ENCODE measurements around the gene OR2M2.

GRCh38 chr1:248143311-248143710 lies 31.3 kb upstream of the OR2M2 start:
- no peak for TF ChIP-seq CTCF (IDR thresholded peaks at IDR 0.05 in 2 of 3, conservative IDR thresholded peaks at IDR 0.05 in 1 of 3; ENCODE audit: borderline replicate concordance in 1 of 3, insufficient read depth in 1 of 3, low read depth in 2 of 3, low read length in 2 of 3)
- no peak for TF ChIP-seq RAD21 (IDR thresholded peaks at IDR 0.05; ENCODE audit: low read depth)
- TF ChIP-seq YY1 (IDR thresholded peaks at IDR 0.05; ENCODE audit: extremely low read depth, insufficient replicate concordance, low read depth, low read length): no peak
- no peak for TF ChIP-seq POLR2A (IDR thresholded peaks at IDR 0.05; ENCODE audit: borderline replicate concordance, extremely low read depth, insufficient read depth, insufficient read length)
- TF ChIP-seq, protein P1, sequence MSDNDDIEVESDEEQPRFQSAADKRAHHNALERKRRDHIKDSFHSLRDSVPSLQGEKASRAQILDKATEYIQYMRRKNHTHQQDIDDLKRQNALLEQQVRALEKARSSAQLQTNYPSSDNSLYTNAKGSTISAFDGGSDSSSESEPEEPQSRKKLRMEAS (IDR thresholded peaks at IDR 0.05): no peak
- no peak for TF ChIP-seq ATF3 (IDR thresholded peaks at IDR 0.05)
- no peak for TF ChIP-seq POLR2AphosphoS5 (IDR thresholded peaks at IDR 0.05; ENCODE audit: low read depth, low read length)
- no peak for TF ChIP-seq CBX3 (IDR thresholded peaks at IDR 0.05; ENCODE audit: low read depth)
- no peak for TF ChIP-seq EZH2 (IDR thresholded peaks at IDR 0.05)
- TF ChIP-seq, protein P2, sequence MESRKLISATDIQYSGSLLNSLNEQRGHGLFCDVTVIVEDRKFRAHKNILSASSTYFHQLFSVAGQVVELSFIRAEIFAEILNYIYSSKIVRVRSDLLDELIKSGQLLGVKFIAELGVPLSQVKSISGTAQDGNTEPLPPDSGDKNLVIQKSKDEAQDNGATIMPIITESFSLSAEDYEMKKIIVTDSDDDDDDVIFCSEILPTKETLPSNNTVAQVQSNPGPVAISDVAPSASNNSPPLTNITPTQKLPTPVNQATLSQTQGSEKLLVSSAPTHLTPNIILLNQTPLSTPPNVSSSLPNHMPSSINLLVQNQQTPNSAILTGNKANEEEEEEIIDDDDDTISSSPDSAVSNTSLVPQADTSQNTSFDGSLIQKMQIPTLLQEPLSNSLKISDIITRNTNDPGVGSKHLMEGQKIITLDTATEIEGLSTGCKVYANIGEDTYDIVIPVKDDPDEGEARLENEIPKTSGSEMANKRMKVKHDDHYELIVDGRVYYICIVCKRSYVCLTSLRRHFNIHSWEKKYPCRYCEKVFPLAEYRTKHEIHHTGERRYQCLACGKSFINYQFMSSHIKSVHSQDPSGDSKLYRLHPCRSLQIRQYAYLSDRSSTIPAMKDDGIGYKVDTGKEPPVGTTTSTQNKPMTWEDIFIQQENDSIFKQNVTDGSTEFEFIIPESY (IDR thresholded peaks at IDR 0.05; ENCODE audit: extremely low read depth, insufficient replicate concordance, low read length): no peak
- no peak for TF ChIP-seq SRF (IDR thresholded peaks at IDR 0.05; ENCODE audit: low read depth)
- no peak for TF ChIP-seq EZH2phosphoT487 (IDR thresholded peaks at IDR 0.05; ENCODE audit: borderline replicate concordance)
- no peak for TF ChIP-seq JUND (IDR thresholded peaks at IDR 0.05)
